GM12864 (cell line): Measurements from ENCODE around the gene TNFRSF25.
A peak's percentile ranks its signal among the peaks of the same experiment; 100 is the strongest.

Experiments
- DNase-seq: peaks from one replicate; pipeline ENCODE4 v3.0.0-alpha.2; 2011; ENCODE audit warnings: low read depth
- H3K4me3 ChIP-seq: 2 replicates; pipeline ENCODE4 v1.5.1; 2011; ENCODE audit warnings: mild to moderate bottlenecking, low read depth, low read length, control low read depth
- TF ChIP-seq, protein P1 (sequence below): IDR thresholded peaks from 2 replicates; pipeline ENCODE4 v1.5.1; 2011; ENCODE audit warnings: low read depth, mild to moderate bottlenecking, moderate library complexity, low read length, control low read depth, inconsistent platforms; ENCODE audit errors: missing control alignments

Gene TNFRSF25

GRCh38 chr1:6417961-6418667 lies 47.9 kb downstream of the TNFRSF25 start:
- no peak overlapping the region for H3K4me3 ChIP-seq
- TF ChIP-seq, protein P1, sequence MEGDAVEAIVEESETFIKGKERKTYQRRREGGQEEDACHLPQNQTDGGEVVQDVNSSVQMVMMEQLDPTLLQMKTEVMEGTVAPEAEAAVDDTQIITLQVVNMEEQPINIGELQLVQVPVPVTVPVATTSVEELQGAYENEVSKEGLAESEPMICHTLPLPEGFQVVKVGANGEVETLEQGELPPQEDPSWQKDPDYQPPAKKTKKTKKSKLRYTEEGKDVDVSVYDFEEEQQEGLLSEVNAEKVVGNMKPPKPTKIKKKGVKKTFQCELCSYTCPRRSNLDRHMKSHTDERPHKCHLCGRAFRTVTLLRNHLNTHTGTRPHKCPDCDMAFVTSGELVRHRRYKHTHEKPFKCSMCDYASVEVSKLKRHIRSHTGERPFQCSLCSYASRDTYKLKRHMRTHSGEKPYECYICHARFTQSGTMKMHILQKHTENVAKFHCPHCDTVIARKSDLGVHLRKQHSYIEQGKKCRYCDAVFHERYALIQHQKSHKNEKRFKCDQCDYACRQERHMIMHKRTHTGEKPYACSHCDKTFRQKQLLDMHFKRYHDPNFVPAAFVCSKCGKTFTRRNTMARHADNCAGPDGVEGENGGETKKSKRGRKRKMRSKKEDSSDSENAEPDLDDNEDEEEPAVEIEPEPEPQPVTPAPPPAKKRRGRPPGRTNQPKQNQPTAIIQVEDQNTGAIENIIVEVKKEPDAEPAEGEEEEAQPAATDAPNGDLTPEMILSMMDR, result no peak
- no peak for DNase-seq

DNA sequence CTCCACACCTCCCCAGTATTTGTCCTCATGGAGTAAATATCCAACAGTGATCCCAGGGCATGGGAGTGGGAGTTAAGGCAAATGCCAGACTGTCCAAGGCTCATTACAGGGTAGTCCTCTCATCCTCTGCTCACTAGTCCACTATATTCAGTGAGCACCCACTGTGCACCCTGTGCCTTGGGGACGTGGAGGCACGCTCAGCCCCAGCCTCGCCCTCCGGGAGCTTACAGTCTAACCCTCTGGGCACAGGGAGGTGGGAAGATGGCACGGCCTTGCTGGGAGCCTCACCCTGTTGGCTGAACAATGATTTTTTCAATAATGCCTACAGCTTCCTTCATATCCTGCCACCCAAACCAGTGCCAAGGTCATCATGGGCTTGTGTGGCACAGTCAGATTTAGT lies 49.1 kb downstream of the TNFRSF25 start:
- no peak for DNase-seq
- TF ChIP-seq, protein P1, result no peak
- no peak overlapping the region for H3K4me3 ChIP-seq

DNA sequence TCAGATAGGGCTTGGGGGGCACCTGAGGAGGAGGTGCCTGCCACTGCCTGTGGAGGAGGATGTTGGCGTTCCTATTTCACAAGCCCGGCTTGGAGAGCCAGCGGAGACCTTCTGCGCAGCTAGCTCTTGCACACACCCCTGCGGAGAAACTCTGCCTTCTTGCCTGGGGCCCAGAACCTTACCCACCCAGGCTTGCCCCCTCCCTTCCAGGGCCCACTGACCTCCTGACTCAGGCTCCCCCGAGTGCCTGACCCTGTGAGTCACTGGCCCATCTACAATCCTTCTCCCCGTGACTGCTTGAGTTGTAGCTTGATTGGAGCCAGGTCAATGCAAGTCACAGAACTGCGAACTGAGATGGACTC lies 49.7 kb downstream of the TNFRSF25 start:
- no peak for DNase-seq
- TF ChIP-seq, protein P1, result no peak
- no peak overlapping the region for H3K4me3 ChIP-seq

- TF ChIP-seq, protein P1, result no peak
- DNase-seq, result no peak
These were observed 50.9 kb downstream of the TNFRSF25 start for GRCh38 chr1:6414881-6415626.

GRCh38 chr1:6414443-6414844 lies 51.5 kb downstream of the TNFRSF25 start:
- TF ChIP-seq, protein P1, result peak; percentile 73
- no peak overlapping the region for H3K4me3 ChIP-seq
- DNase-seq, result peak; percentile 39

More at GRCh38 chr1:6414881-6415626, 50.9 kb downstream of the TNFRSF25 start:
- no peak overlapping the region for H3K4me3 ChIP-seq

- TF ChIP-seq, protein P1, result no peak
- DNase-seq, result no peak
- H3K4me3 ChIP-seq, result no peak overlapping the region
These were observed 53.1 kb downstream of the TNFRSF25 start for GRCh38 chr1:6412896-6413295.
